GM08714 (cell line): Measurements from ENCODE around the gene FLVCR1.
"Not testable (repeated sequence)": the region's sequence is repeated elsewhere in the genome, so short reads cannot be mapped to it uniquely, and the experiment has no call there.

ENCODE experiments used
- H3K4me3 ChIP-seq: fragments of 200-500 bp; sonication (Bioruptor generic); 2 replicates; pipeline ENCODE4 v1.5.1; 2014; ENCODE audit warnings: mild to moderate bottlenecking, low read length, inconsistent platforms
- ZNF274 ChIP-seq: IDR thresholded peaks from 2 replicates; pipeline ENCODE4 v1.6.1; 2012; ENCODE audit warnings: mild to moderate bottlenecking, low read depth, low read length

FLVCR1 gene

DNA sequence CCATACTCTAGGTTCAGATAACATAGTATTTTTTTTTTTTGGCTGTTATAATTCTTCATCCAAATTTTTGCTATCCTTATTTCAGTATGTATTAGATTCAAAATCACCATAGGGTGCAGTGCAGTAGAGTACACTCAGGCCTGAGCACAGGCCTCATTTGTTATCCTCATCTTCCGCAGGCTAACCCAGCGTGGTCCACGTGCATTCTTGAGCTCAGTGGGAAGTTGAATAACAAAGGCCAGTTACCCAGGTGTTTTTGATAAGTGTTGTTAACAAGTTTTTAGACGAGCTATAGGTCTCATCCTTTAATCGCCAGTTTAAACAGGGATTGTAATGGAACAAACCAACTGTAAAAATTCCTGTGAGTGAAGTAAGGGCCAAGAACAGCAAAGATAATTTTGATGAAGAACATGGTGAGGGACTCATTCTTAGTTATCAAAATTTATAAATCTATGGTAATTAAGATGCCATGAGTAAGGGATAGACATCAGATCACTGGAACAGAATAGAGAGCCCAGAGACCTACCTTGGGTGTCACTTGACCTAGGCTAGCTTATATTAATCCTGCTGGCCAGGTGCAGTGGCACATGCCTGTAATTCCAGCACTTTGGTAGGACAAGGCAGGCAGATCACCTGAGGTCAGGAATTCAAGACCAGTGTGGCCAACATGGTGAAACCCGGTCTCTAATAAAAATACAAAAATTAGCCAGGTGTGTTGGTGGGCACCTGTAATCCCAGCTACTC lies 22.0 kb downstream of the FLVCR1 start:
- no peak overlapping the region for H3K4me3 ChIP-seq
- no peak for TF ChIP-seq ZNF274

DNA sequence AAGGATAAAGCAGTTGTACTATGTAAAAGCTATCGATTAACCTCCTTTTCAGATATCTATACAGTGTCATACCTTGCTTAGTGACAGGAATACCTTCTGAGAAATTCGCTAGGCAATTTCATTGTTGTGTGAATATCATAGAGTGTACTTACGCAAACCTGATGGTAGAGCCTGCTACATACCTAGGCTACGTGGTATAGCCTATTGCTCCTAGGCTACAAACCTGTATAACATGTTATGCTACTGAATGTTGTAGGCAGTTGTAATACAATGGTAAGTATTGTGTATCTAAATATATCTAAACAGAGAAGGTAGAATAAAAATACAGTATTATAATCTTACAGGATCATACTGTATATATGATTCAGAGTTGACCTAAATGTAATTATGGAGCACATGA lies 26.5 kb downstream of the FLVCR1 start:
- TF ChIP-seq ZNF274, result no peak

DNA sequence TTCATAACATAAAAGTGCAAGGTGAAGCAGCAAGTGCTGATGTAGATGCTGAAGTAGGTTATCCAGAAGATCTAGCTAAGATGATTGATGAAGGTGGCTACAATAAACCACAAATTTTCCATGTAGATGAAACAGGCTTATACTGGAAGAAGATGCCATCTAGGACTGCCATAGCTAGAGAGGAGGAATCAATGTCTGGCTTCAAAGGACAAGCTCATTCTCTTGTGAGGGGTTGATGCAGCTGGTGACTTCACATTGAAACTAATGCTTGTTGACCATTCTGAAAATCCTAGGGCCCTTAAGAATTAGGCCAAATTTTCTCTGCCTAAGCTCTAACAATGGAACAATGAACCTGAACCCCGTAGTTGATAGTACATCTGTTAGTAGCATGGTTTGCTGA lies 34.0 kb downstream of the FLVCR1 start:
- H3K4me3 ChIP-seq, result no peak overlapping the region
- no peak for TF ChIP-seq ZNF274

More for the DNA sequence above, 26.5 kb downstream of the FLVCR1 start:
- H3K4me3 ChIP-seq, result no peak overlapping the region

DNA sequence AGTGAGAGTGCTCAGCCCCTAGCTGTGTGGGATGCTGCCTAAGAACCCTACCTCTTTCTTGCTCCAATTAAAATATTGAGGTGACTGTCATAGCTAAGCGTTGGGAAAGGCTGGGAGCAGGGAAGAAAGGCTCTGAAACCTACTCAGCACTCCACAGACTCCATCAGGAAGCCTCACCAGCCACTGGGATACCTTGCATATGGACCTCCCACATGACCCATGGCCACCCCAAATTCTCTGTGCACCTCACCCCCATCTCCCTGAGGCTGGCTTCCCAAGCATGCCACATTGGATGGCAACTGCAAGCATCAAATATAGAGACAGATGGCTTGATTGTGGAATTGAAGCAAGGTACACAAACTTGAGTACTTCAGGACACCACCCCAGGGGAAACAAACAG lies 41.8 kb downstream of the FLVCR1 start:
- H3K4me3 ChIP-seq, result no peak overlapping the region
- TF ChIP-seq ZNF274, result no peak

DNA sequence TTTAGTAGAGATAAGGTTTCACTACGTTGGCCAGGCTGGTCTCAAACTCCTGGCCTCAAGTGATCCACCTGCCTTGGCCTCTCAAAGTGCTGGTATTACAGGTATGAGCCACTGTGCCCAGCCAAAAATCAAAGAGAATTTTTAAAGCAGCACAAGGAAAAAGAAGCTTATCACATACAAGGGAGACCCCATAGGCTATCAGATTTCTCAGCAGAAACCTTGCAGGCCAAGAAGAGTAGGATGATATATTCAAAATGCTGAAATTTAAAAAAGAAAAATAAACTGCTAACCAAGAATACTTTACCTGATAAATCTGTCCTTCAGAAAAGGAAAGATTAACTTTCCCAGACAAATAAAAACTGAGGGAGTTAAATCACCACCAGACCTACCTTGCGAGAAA lies 43.2 kb downstream of the FLVCR1 start:
- TF ChIP-seq ZNF274, result no peak
- H3K4me3 ChIP-seq, result no peak overlapping the region

DNA sequence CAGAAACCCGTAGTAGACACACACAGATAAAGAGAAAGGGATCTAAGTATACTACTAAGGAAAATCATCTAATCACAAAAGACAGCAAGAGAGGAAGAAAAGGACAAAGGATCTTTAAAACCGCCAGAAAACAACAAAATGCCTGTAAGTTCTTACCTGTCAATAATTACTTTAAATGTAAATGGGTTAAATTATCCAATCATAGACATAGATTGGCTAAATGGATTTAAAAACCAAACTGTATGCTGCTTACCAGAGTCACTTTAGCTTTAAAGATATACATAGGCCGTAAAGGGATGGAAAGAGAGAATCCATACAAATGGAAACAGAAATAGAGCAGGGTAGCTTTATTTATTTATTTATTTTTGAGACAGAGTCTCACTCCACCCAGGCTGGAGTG lies 44.0 kb downstream of the FLVCR1 start:
- H3K4me3 ChIP-seq, result no peak overlapping the region
- TF ChIP-seq ZNF274, result no peak

DNA sequence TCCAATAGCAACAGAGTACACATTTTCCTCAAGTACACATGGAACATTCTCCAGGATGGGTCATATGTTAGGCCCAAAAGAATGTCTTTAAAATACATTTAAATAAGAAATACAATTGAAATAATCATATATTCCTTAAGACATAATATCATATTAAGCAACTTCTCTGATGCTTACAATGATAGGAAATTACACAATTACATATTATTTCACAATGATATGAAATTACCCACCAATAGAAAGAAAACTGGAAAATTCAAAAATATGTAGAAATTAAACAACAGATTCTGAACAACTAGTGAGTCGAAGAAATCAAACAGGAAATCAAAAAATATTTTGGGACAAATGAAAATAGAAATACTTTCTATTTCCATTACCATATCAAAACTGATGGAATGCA lies 45.6 kb downstream of the FLVCR1 start:
- no peak overlapping the region for H3K4me3 ChIP-seq
- TF ChIP-seq ZNF274, result no peak

DNA sequence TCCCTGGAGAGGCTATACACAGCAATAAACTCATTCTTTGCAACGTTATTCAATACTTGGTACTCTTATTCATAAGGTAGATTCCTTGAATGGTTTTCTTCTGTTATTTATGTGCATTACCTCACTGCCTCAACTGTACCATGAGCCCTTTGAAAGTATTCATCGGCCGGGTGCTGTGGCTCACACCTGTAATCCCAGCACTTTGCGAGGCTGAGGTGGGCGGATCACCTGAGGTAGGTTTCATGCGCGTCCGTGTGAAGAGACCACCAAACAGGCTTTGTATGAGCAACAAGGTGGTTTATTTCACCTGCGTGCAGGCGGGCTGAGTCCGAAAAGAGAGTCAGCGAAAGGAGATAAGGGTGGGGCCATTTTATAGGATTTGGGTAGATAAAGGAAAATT lies 50.0 kb downstream of the FLVCR1 start:
- H3K4me3 ChIP-seq, result not testable (repeated sequence)

DNA sequence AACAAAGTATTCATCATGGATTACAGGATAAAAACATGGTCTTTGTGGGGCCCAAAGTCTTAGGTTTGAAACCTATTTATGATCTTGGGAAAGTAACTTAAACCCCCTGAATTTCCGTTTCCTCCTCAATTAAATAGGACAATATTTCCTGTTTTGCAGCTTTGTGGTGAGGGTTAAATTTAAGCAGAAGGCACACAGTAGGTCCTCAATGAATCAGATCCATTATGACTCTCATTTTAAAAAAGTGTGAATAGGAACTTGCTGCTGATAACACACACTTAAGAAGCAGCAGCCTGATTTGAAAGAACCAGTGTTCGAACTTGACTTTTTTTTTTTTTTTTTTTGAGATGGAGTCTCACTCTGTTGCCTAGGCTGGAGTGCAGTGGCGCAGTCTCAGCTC lies 50.9 kb downstream of the FLVCR1 start:
- TF ChIP-seq ZNF274, result no peak
- no peak overlapping the region for H3K4me3 ChIP-seq

DNA sequence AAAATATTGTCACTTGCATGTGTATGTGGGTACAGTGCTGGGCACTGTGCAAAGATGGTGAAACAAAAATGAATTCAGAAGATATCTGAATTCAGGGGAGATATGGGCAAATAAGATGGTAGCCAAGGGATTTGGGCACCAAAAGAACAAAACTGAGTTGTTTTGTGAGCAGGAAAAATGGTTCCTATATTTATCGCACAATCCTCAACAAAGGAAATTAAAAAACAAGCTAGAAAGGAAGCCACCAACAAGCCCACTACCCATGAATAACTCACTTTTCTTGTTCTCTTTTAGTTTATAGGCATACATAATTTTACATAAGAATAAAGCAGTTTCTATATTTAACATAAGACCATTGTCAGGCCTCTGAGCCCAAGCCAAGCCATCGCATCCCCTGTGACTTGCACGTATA lies 51.6 kb downstream of the FLVCR1 start:
- no peak overlapping the region for H3K4me3 ChIP-seq
- TF ChIP-seq ZNF274, result no peak

DNA sequence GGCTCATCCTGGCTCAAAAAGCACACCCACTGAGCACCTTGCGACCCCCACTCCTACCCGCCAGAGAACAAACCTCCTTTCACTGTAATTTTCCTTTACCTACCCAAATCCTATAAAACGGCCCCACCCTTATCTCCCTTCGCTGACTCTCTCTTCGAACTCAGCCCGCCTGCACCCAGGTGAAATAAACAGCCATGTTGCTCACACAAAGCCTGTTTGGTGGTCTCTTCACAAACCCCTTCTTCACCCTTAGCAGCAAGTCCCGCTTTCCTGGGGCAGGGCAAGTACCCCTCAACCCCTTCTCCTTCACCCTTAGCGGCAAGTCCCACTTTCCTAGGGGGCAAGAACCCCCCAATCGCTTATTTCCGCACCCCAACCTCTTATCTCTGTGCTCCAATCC lies 52.1 kb downstream of the FLVCR1 start:
- H3K4me3 ChIP-seq, result not testable (repeated sequence)

DNA sequence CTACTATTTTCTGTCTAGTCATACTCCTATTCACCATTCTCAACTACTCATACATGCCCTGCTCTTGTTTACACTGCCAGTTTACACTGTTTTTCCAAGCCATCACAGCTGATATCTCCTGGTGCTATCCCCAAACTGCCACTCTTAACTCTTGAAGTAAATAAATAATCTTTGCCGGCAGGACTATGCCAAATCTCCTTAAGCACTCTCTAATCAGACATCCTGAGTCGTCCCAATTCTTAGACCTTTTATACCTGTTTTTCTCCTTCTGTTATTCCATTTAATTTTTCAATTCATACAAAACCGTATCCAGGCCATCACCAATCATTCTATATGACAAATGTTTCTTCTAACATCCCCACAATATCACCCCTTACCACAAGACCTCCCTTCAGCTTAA lies 55.6 kb downstream of the FLVCR1 start:
- not testable (repeated sequence) for H3K4me3 ChIP-seq

DNA sequence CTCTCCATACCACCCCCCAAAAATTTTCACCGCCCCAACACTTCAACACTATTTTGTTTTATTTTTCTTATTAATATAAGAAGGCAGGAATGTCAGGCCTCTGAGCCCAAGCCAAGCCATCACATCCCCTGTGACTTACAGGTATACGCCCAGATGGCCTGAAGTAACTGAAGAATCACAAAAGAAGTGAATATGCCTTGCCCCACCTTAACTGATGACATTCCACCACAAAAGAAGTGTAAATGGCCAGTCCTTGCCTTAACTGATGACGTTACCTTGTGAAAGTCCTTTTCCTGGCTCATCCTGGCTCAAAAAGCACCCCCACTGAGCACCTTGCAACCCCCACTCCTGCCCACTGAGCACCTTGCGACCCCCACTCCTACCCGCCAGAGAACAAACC lies 56.0 kb downstream of the FLVCR1 start:
- not testable (repeated sequence) for H3K4me3 ChIP-seq

DNA sequence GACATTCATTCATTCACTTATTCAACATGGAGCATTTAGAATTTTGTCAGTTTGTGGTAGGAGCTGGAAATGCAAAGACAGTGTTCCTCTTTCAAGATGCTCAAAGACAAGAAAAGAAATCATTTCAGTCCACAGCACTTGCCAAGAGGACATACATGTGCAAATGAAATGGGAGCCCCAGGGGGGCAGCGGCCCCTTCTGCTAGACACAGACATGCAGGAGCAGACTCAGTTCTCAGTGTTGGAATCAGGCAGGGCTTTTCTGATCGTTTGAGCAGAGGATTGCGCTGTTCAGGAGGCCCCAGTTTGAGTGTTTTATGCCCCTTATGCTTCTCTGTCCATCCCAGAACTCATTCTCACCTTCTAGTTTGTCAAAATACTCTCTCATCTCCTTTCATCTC lies 56.7 kb downstream of the FLVCR1 start:
- no peak for TF ChIP-seq ZNF274

DNA sequence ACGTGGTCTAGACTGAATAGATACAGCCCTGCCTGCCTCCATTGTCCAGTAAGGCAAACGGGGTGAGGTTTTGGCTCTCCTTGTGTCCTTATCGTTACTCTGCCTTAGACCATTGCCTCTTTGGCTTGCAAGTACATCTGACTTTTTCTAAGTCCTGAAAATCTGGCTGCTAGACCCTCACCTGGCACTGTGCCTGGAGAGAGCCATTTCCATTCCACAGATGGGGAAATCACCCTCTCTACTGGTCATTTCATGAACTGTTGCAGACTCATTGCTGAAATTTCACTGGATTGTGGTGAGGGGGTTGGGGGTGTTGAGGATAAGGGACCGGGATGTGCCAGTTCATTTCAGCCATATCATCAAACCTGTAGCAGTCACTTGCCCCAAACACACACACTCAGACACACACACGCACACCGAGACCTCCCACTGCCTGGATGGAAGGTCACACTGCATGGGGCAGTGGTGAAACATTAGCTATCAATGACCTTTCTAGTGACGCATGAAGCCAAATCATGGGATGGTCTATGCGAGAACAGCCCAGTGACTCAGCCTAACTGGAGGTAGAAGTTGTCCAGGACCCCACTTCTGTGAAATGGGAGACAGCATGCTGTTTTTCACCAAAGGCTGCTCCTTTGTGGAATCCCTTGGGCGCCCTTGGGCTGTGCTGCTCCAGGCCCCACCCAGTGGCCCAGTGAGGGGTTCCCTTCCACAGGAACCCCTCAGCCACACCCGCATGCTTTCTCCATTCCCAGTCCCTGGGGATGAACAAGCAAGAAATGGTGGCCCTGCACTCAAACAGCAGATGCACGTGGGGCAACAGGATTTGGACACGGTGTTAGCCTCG lies 57.4 kb downstream of the FLVCR1 start:
- H3K4me3 ChIP-seq, result no peak overlapping the region
- no peak for TF ChIP-seq ZNF274

More for the DNA sequence above, 56.7 kb downstream of the FLVCR1 start:
- H3K4me3 ChIP-seq, result no peak overlapping the region

DNA sequence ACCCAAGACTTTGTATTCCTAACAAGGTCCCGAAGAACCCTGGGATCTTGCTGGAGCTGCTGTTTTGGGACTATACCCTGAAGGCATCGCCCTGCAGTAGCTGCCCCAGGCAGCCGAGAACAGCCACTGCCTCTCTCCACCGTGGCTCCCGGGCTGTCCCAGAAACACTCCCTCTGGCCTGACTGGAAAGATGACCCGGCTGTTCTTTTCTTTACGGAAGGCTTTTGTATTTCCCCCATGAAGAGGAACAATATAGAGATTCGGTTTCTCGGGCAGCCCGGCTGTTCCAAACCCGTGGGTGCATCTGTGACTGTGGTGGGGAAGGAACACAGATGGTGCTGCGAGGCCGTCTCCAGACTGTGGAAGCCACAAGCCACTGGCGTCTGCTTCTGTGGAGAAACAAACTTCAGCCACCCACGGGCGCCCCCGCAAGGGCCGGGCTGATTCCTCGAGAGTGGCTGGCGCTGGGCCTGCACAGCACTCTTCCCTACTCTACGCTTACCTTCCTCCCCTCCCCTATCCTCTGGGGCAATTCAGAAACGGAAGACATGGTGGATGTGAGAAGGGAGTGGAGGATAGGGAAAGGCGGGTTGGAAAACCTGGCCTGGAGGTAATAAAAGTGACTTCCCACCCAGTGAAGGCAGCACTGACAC lies 58.5 kb downstream of the FLVCR1 start:
- H3K4me3 ChIP-seq, result no peak overlapping the region
- TF ChIP-seq ZNF274, result no peak
